ENCODE results near the gene PAEP. TPM values are rescaled to one million over a fixed set of nuclear protein-coding genes. Genes with fewer than 3 reads are reported as not detected.

The PAEP gene
- total RNA-seq, 1 donor from 2014 or later = not detected

DNA sequence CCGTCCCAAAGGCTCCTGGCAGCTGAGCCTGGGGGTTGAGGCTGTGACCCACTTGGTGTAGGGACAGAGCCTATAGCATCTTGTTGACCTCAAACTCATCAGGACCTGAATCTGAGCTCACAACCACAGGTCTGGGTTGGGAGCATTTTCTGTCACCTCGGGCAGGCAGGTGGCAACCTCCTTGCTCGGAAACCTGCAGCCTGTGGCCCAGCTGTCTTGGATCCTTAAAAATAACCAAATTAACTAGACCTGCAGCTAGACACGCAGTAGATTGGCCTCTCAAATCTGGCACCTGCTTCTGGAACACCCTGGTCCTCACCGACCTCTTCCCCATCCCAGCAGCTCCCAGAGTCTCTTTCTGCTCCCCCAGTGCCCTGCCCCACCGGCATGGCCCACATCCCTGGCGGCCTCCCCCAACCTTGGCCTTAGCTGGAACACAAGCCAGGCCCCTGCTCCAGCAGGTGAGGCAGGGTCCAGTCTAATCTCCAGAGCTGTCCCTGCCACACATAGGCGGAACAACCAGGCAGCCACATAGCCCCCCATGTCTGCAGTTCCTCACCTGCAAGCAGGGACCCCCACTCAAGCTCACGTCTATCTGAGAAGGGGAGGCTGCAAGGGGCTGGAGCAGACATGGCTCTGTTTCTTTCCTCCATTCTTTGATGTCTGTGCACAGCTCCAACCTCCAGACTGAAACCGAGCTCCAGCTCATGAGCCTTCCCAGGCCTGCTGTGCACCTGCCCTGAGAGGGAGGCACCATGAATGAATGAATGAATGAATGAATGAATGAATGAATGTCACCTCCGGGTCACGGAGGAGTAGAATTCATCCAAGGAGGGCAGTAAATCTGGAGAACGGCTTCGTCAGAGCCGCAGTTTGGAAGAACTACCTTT, 28.3 kb downstream of the PAEP start:
- H3K27me3 Mint-ChIP-seq (ENCODE audit: low read depth) = peaks cover under 1% of the 10 kb centered on the region
- H3K36me3 Mint-ChIP-seq (ENCODE audit: low read depth) = no peaks in the 10 kb centered on the region
- H3K4me3 Mint-ChIP-seq (ENCODE audit: low read depth) = no peak overlapping the region
- H3K9me3 Mint-ChIP-seq = no peaks in the 10 kb centered on the region
- H3K4me1 Mint-ChIP-seq (ENCODE audit: low read depth) = no peaks in the 10 kb centered on the region
- H3K27ac Mint-ChIP-seq = no peak overlapping the region
- intact Hi-C loops (cut with micrococcal nuclease) = no loop called here
- peak; percentile 5 for DNase-seq (ENCODE audit: low spot score)

- Mint-ChIP-seq H3K4me1 (ENCODE audit: low read depth) (no peaks in the 10 kb centered on the region), H3K27me3 (ENCODE audit: low read depth) (peaks cover 1% of the 10 kb centered on the region), H3K27ac (no peak overlapping the region), H3K9me3 (no peaks in the 10 kb centered on the region), H3K4me3 (ENCODE audit: low read depth) (no peak overlapping the region), H3K36me3 (ENCODE audit: low read depth) (no peaks in the 10 kb centered on the region)
- intact Hi-C loops (cut with micrococcal nuclease) = no loop called here
- DNase-seq (ENCODE audit: low spot score) = no peak
These were observed 29.0 kb downstream of the PAEP start for GRCh38 chr9:135590486-135591079.

- Mint-ChIP-seq H3K36me3 (ENCODE audit: low read depth) (no peaks in the 10 kb centered on the region), H3K9me3 (no peaks in the 10 kb centered on the region), H3K27ac (no peak overlapping the region), H3K27me3 (ENCODE audit: low read depth) (peaks cover 1% of the 10 kb centered on the region), H3K4me3 (ENCODE audit: low read depth) (no peak overlapping the region), H3K4me1 (ENCODE audit: low read depth) (no peaks in the 10 kb centered on the region)
- intact Hi-C loops (cut with micrococcal nuclease) = no loop called here
- no peak for DNase-seq (ENCODE audit: low spot score)
These were observed 30.2 kb downstream of the PAEP start for GRCh38 chr9:135591506-135592330.

GRCh38 chr9:135592331-135592590, 30.7 kb downstream of the PAEP start:
- DNase-seq (ENCODE audit: low spot score) = no peak
- H3K36me3 Mint-ChIP-seq (ENCODE audit: low read depth) = no peaks in the 10 kb centered on the region
- H3K4me3 Mint-ChIP-seq (ENCODE audit: low read depth) = no peak overlapping the region
- H3K27me3 Mint-ChIP-seq (ENCODE audit: low read depth) = peaks cover 5% of the 10 kb centered on the region
- intact Hi-C loops (cut with micrococcal nuclease) = no loop called here
- H3K27ac Mint-ChIP-seq = no peak overlapping the region
- H3K4me1 Mint-ChIP-seq (ENCODE audit: low read depth) = no peaks in the 10 kb centered on the region
- H3K9me3 Mint-ChIP-seq = no peaks in the 10 kb centered on the region

DNA sequence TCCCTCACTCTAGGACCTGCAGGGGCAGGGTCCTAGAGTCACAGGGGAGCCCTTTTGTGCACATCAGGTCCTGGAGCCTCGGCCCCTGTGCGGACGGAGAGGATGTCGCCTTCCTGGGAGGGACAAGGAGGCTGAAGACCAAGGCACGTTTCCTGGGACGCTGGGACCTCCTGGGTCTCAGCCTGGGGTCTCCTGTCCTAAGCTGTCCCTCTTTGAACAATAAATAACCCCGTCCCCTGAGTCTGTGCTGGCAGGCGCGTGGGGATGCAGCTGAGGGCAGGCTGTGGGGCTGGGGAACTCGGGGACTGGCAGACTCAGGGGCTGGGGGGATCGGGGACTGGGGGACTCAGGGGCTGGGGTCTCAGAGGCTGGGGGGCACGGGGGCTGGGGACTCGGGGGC, 31.1 kb downstream of the PAEP start:
- no peak for DNase-seq (ENCODE audit: low spot score)
- intact Hi-C loops (cut with micrococcal nuclease) = no loop called here
- Mint-ChIP-seq H3K4me1 (ENCODE audit: low read depth) (no peaks in the 10 kb centered on the region), H3K9me3 (no peaks in the 10 kb centered on the region), H3K27me3 (ENCODE audit: low read depth) (peaks cover 5% of the 10 kb centered on the region), H3K4me3 (ENCODE audit: low read depth) (no peak overlapping the region), H3K27ac (no peak overlapping the region), H3K36me3 (ENCODE audit: low read depth) (no peaks in the 10 kb centered on the region)

- intact Hi-C loops (cut with micrococcal nuclease) = no loop called here
- Mint-ChIP-seq H3K36me3 (ENCODE audit: low read depth) (no peaks in the 10 kb centered on the region), H3K4me3 (ENCODE audit: low read depth) (no peak overlapping the region), H3K27ac (no peak overlapping the region), H3K27me3 (ENCODE audit: low read depth) (peaks cover 14% of the 10 kb centered on the region), H3K9me3 (no peaks in the 10 kb centered on the region), H3K4me1 (ENCODE audit: low read depth) (no peaks in the 10 kb centered on the region)
- no peak for DNase-seq (ENCODE audit: low spot score)
These were observed 34.7 kb downstream of the PAEP start for GRCh38 chr9:135596211-135596610.

DNA sequence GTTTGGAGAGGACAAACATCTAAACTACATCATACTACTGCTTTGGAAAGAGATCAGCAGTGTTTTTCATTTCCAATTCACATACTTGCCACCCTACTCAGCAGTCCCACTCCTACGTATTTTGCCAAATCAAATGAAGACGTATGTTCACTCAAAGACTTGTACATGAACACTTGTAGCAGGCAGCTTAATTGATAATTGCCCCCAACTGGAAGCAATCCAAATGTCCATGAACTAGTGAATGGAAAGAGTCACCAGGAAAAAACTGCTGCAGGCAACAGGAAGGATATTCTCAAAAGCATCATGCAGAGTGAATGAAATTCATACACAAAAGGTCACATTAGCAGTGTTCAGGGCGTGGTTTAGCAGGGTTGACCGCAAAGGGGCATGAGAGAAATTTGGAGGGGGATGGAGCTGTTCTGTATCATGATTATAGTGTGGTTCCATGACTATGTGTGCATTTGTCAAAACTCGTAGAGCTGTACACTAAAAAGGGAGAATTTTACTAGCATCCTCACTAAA, 38.8 kb downstream of the PAEP start:
- no peak overlapping the region for H3K27ac Mint-ChIP-seq
- H3K27me3 Mint-ChIP-seq (ENCODE audit: low read depth) = peaks cover 12% of the 10 kb centered on the region
- no peak for DNase-seq (ENCODE audit: low spot score)
- no peaks in the 10 kb centered on the region for H3K36me3 Mint-ChIP-seq (ENCODE audit: low read depth)
- no peak overlapping the region for H3K4me3 Mint-ChIP-seq (ENCODE audit: low read depth)
- no peaks in the 10 kb centered on the region for H3K9me3 Mint-ChIP-seq
- H3K4me1 Mint-ChIP-seq (ENCODE audit: low read depth) = no peaks in the 10 kb centered on the region
- intact Hi-C loops (cut with micrococcal nuclease) = no loop called here

GRCh38 chr9:135601988-135602387, 40.4 kb downstream of the PAEP start:
- H3K27ac Mint-ChIP-seq = no peak overlapping the region
- peaks cover 10% of the 10 kb centered on the region for H3K27me3 Mint-ChIP-seq (ENCODE audit: low read depth)
- no peak overlapping the region for H3K4me3 Mint-ChIP-seq (ENCODE audit: low read depth)
- no peaks in the 10 kb centered on the region for H3K4me1 Mint-ChIP-seq (ENCODE audit: low read depth)
- intact Hi-C loops (cut with micrococcal nuclease) = no loop called here
- H3K36me3 Mint-ChIP-seq (ENCODE audit: low read depth) = no peaks in the 10 kb centered on the region
- DNase-seq (ENCODE audit: low spot score) = no peak
- H3K9me3 Mint-ChIP-seq = no peaks in the 10 kb centered on the region

DNA sequence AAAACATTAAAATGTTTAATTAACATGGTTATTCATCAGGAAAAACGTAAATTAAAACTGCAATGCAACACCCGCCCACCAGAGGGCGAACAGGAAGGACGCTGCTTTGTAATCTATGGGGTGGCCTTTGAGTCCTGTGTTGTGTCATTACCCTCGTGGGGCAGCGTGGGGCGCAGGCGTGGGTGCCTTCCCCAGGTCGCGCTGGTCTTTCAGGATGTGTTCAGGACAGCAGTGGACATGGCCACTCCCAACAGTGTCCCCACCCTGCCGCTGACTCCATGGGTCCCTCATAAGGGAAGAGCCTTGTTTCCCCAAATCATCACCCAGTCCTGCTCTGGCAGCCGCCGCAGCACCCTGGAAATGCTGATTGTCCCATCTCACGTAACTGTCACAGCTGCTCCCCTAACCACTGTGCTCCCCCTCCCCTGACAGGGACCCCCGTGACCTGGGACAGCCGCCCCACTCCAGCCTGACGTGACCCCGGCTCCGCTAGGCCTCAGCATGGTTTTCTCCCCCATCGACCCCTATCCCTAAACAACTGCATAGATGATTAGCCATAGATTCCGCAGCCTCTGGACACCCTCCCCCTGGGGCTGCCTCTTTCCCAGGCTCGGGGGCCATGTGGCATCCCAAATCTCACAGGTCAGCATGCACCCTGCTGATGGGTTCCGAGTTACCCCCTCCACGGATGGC, 41.4 kb downstream of the PAEP start:
- Mint-ChIP-seq H3K4me3 (ENCODE audit: low read depth) (no peak overlapping the region), H3K9me3 (no peaks in the 10 kb centered on the region), H3K27me3 (ENCODE audit: low read depth) (peaks cover 9% of the 10 kb centered on the region), H3K4me1 (ENCODE audit: low read depth) (no peaks in the 10 kb centered on the region), H3K27ac (no peak overlapping the region), H3K36me3 (ENCODE audit: low read depth) (no peaks in the 10 kb centered on the region)
- peak; percentile 40 for DNase-seq (ENCODE audit: low spot score)
- intact Hi-C loops (cut with micrococcal nuclease) = no loop called here

DNA sequence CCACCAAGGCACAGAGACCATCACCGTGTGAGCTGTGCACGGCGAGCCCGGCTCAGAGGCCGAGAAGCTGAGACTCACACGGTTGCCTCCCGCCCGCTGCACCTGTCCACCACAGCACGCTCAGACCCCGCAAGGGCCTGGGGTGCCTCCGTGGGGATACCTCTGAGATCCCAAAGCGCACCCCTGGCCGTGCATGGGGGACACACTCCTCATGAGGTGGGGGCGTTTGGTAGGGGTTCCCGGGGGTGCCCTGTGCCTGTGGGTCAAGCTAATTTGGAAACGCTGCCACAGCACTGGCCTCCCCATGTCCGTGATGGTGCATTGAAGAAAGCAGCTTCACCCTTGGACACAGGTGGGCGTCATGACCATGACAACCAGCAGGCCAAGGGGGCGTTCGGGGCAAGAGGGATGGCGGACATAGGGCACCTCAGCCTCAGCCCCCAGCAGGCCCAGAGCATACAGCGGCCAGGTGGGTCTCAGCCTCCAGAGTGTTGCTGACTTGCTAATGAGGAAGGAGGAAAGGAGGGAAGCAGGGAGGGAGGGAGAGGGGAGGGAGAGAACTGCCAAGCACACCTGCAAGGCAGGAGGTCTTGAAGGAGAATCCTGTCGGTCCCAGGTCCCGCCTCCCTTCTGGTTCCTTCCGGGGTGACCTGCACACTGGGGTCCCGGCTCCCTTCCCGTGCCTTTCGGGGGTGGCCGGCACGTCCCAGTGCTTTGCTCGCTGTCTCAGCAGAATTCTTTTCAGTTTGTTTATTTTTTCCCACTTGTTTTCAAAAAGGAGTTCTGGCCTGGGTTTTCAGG, 43.1 kb downstream of the PAEP start:
- Mint-ChIP-seq H3K4me1 (ENCODE audit: low read depth) (no peaks in the 10 kb centered on the region), H3K27me3 (ENCODE audit: low read depth) (peaks cover under 1% of the 10 kb centered on the region), H3K27ac (no peak overlapping the region), H3K4me3 (ENCODE audit: low read depth) (no peak overlapping the region), H3K9me3 (no peaks in the 10 kb centered on the region), H3K36me3 (ENCODE audit: low read depth) (no peaks in the 10 kb centered on the region)
- intact Hi-C loops (cut with micrococcal nuclease) = no loop called here
- DNase-seq (ENCODE audit: low spot score) = no peak

DNA sequence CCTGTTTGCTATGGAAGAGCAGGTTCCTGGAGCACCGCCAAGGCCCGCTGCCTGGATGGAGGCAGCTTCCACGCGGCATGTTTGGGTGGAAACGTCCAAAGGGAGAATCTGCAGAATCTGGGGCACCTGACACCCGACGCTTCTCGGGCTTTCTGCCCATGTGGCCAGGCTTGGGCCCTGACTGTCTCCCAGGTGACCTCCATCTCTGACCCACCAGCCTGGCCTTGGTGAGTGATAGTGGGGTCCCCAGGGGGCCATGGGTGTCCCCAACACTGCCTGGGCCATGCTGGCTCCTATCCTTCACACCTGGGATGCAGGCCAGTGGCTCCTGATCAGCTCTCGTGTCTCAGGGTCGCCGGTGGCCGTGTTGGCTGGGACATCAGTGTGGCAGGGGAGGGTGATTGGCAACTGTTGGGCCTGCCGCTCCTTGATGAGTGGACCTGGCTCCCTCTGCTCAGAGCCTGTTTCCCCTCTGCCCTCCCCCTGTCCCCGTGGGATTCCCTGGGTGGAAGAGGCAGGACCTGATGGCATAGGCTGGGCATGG, 43.8 kb downstream of the PAEP start:
- no peaks in the 10 kb centered on the region for H3K27me3 Mint-ChIP-seq (ENCODE audit: low read depth)
- H3K36me3 Mint-ChIP-seq (ENCODE audit: low read depth) = no peaks in the 10 kb centered on the region
- no peaks in the 10 kb centered on the region for H3K4me1 Mint-ChIP-seq (ENCODE audit: low read depth)
- no peak overlapping the region for H3K4me3 Mint-ChIP-seq (ENCODE audit: low read depth)
- H3K9me3 Mint-ChIP-seq = no peaks in the 10 kb centered on the region
- DNase-seq (ENCODE audit: low spot score) = peak; percentile 1
- intact Hi-C loops (cut with micrococcal nuclease) = no loop called here
- H3K27ac Mint-ChIP-seq = no peak overlapping the region

- Mint-ChIP-seq H3K4me3 (ENCODE audit: low read depth) (no peak overlapping the region), H3K4me1 (ENCODE audit: low read depth) (no peaks in the 10 kb centered on the region), H3K9me3 (no peaks in the 10 kb centered on the region), H3K36me3 (ENCODE audit: low read depth) (no peaks in the 10 kb centered on the region), H3K27me3 (ENCODE audit: low read depth) (no peaks in the 10 kb centered on the region), H3K27ac (no peak overlapping the region)
- DNase-seq (ENCODE audit: low spot score) = peak; percentile 4
- intact Hi-C loops (cut with micrococcal nuclease) = no loop called here
These were observed 45.3 kb downstream of the PAEP start for GRCh38 chr9:135606885-135607259.

Measured in activated T-helper 2 cell treated with anti-CD3 and anti-CD28 coated beads, Interferon-gamma antibody, Interleukin-2, Interleukin-4, amounts not matched to agents 10 μg/mL and 5 μg/mL and 100 μg/mL, durations not matched to agents 14 hours and 24 hours and 36 hours (primary cell).